HG02623 (cell line): ENCODE measurements around the gene SMIM43.
A peak's percentile ranks its signal among the peaks of the same experiment; 100 is the strongest.

Experiments used
- ATAC-seq: cut with Tn5 transposase; IDR thresholded peaks from one replicate; pipeline ENCODE4 v1.9.1; 2021; ENCODE audit warnings: moderate library complexity; ENCODE audit not compliant: unreplicated experiment

The SMIM43 gene

DNA sequence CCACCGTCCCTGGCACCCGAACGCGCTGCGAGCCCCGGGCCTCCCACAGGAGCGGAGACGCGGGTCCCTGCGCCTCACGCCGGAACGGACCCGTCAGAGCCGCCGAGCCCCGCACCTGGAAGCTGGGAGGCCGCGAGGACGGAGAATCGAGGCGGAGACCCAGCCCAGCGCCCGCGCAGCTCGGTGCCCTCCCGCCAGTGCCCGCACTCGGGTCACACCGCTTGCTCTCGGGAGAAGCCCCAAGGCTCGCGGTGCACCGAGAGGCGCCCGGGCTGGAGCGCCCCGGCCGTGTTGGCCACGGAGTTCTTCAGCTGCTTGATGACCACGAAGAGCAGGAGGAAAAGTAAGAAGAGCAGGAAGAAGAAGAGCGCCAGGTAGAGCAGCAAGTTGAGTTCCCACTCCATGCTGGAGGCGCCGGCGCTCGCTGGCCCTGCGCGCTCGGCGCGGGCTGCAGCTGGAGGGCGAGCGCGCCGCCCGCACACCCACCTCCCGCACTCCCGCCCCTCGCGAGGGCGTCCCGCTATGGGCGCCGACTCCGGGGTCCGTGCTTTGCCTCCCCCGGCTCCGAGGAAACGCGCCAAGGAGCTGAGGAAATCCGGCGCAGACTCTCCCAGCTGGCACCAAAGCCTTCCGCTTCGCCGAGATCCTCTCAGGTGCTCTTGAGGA, at the start of gene SMIM43:
Gene SMIM43, minus strand, starts transcription at position 463 of the 666 bp plus-strand sequence. Its CDS starts 59 bp downstream, at position 404.
- no peak for ATAC-seq

- no peak for ATAC-seq
Observed at GRCh38 chr4:121814756-121815155, 49.8 kb upstream of the SMIM43 start.

GRCh38 chr4:121811122-121811521, 46.2 kb upstream of the SMIM43 start:
- ATAC-seq, result no peak

DNA sequence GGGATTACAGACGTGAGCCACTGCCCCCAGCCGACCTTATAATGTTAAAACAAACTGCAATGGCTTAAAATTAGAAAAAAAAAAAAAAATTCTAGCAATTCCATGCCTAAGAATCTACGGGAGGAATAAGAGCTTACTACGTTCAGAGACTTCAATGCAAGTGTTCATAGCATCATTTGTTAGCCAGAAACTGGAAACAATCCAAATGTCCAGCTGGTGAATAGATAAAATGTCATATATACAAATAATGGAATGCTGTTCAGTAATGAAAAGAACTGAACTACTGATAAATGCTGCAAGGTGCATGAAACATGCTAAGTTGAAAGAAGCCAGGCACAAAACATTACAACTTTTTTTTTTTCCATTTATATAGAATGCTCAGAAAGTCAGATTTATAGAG, 41.4 kb upstream of the SMIM43 start:
- ATAC-seq, result no peak

GRCh38 chr4:121801715-121802075, 36.7 kb upstream of the SMIM43 start:
- no peak for ATAC-seq

- peak; percentile 78 for ATAC-seq
Observed at GRCh38 chr4:121800961-121801714, 36.2 kb upstream of the SMIM43 start, which contains the start of gene EXOSC9. Gene EXOSC9, plus strand, starts transcription at chr4:121801323. Its CDS starts 102 bp downstream, at chr4:121801425.

DNA sequence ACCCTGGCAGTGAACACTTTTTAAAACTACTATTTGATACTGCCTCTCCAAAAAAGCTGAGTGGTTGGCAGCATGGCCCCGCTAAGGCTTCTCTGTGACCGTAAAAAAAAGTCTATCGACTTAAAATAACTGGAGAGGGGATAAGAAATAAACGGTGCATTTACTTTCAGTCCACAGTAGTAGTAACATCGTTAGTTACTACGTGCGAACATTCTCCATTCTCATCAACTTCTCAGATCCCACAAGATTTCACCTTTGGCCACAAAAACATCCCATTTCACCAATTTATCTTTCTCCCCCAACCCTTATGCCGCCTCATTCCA, 35.6 kb upstream of the SMIM43 start:
- ATAC-seq, result peak; percentile 7

GRCh38 chr4:121799867-121800501, 35.0 kb upstream of the SMIM43 start:
- ATAC-seq, result no peak

DNA sequence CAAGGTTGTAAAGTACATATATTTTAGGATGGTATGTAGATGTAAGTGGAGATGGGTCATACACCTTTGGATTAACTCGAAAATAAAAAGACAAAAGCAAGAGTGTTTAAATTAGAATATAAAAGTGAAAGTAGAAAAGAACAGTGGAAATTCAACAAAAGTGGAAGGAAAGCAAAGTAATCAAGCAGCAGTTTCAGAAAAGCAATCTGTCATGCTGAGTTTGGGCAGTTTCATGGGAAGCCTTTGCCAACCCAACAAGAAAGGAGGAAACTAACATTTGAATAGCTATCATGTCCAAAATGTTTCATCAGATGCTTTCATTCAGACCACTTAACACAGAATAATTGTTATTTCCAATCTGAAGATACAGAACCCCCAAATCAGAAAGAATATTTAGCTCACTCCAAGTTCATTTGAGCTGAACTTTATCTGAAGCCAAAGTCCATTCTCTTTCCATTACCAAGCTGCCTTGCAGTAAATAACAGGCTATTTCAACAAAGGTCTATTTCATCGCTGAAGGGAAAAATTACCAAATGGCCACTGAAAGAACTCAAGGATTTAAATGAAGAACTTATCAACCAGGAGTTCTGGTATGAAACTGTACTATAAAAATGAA, 34.4 kb upstream of the SMIM43 start:
- ATAC-seq, result no peak

GRCh38 chr4:121796283-121796682, 31.3 kb upstream of the SMIM43 start:
- ATAC-seq, result no peak

- no peak for ATAC-seq
Observed at GRCh38 chr4:121794505-121795188, 29.7 kb upstream of the SMIM43 start.

GRCh38 chr4:121792966-121793365, 28.0 kb upstream of the SMIM43 start:
- no peak for ATAC-seq

DNA sequence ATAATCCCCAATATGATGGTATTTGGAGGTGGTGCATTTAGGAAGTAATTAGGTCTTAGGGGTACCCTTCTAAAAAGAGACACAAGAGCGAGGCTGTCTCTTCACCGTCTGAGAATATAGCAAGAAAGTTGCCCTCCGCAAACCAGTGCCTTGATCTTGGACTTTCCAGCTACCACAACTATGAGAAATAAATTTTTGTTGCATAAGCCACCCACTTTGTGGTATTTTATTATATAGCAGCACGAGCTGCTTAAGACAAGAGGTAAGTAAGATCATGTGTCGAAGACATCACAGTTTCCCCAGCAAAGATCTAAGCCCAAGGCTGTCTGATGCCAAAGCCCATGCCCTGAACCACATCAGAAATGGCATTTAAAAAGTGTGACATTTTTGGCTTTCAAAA, 26.5 kb upstream of the SMIM43 start:
- ATAC-seq, result no peak

DNA sequence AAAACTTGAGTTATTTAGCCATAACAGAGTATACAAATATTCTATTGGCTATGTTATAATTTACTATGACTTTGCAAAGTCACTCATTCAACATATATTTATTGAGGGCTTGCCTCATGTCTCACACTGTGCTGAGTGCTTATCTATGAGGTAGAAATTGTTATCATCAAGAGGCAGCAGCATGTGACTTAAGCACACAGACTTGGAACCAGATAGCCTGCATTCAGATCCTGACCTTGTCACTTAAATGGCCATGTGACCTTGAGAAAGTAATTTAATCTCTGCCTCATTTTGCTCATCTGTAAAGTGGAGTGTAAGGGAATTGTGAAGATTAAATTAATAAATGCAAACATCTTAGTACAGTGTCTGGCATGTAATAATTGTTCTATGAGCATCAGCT, 26.0 kb upstream of the SMIM43 start:
- ATAC-seq, result no peak

- no peak for ATAC-seq
Observed at GRCh38 chr4:121789960-121790829, 25.2 kb upstream of the SMIM43 start.

DNA sequence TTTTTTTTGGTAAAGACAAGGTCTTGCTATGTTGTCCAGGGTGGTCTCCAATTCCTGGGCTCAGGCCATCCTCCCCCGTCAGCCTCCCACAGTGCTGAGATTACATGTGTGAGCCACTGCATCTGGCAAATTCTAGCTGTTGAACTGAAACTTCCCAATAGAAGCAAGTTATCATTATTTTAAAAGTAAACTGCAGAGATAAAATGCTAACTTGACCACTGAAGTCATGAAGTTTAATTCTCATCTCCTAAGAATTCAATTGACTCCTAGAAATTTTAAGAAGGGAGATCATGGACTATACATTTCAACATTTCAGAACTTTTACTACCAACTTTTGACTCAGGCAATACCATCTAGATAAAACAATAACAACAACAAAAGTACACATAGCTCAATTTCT, 24.5 kb upstream of the SMIM43 start:
- no peak for ATAC-seq

DNA sequence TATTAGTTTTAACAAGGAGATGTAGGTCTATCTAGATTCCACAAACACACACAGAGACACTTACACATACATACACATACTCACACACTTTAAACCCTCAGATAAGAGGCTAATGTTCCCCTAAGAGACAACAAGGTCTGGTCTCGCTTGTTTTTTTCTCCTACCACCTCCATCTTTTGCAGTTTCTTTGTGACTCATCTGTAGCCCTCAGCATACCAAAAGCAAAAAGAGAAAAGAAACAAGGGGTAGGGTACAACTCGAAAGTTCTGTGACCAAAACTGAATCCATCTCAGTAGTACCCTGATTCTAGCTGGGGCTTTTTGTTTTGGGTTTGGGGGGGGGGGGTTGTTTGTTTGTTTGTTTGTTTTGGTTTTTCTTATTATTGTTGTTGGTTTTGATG, 23.9 kb upstream of the SMIM43 start:
- peak; percentile 92 for ATAC-seq

DNA sequence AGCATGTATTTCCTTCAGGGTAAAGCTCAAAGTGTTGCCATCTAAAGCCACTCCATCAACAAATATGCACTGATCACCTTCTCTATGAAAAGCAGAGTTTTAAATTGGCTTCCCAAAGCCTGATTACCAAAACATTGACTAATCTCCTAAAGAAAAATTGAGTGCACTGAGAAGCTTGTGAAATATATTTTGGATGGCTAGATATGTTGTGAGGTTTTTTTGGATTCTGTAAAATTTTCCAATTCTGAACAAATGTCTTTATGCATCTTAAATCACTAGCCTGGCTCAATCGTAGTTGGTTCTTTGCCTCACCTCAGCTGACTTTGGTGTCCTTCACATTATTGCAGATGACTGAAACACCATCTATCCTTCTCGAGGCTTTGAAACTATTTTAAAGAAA, 21.3 kb upstream of the SMIM43 start:
- ATAC-seq, result no peak

DNA sequence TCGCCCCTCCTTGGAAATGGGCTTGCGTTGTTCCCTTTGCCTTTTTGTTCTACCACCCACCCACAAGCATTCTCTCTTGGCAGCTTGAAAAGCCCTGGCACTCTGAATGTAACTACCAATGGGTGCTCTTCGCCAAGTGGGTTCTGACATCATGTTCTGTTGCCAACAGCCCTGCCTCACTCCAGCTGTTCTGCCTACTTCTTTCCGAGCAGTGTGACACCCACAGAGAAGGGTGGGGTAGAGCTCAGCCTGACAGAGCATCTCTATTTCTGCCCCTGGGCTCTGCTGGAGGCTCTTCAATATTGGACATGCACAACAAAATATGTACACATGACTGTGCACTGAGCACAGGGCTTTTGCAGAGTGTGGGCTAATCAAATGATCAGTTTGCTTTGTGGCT, 20.5 kb upstream of the SMIM43 start:
- ATAC-seq, result no peak

- ATAC-seq, result no peak
Observed at GRCh38 chr4:121784975-121785374, 20.0 kb upstream of the SMIM43 start.
